HCT116 (cell line): Measurements from ENCODE around the gene PPP1R3C. TPM values are rescaled to one million over a fixed set of nuclear protein-coding genes. Genes with fewer than 3 reads are reported as not detected.

ENCODE experiments used
- ATAC-seq: fragments of 200-7000 bp; cut with Tn5 transposase; 2 replicates; pipeline ENCODE4 v1.9.1; 2020; ENCODE audit warnings: mild to moderate bottlenecking, moderate library complexity
- BruUV-seq: library from RNA; stranded (reverse); fragments of 400-500 nt; replicated peaks from 2 replicates; lab custom pipeline; 2021; lab: Mats Ljungman, UMichigan
- CTCF ChIA-PET: fragments of 300-600 bp; sonication (Branson Sonifier 250); formaldehyde crosslinking; loops from one replicate; lab custom pipeline; 2021; ENCODE audit warnings: antibody characterized with exemption; lab: Charles Lee
- POLR2A ChIA-PET: fragments of 300-600, 350-600 bp; sonication (Branson Sonifier 250); formaldehyde crosslinking; loops from one replicate; lab custom pipeline; 2021; ENCODE audit warnings: antibody characterized with exemption; lab: Charles Lee
- RAD21 ChIA-PET, 2 experiments: fragments of 300-600 bp; sonication (Branson Sonifier 250); formaldehyde crosslinking; loops; one replicate each; lab custom pipeline; 2023; ENCODE audit warnings: low total read pairs in 2 of 2; ENCODE audit not compliant: uncharacterized antibody in 2 of 2, unreplicated experiment in 2 of 2, low non-redundant PET in 1 of 2; lab: Charles Lee
- DNase-seq: peaks from one replicate; pipeline ENCODE4 v3.0.0-alpha.2; 2010; ENCODE audit warnings: low read depth, low spot score
- H2AFZ ChIP-seq: fragments of 200-600 bp; shearing (Covaris generic), sonication (generic); 2 replicates; pipeline ENCODE4 v1.6.1; 2017; ENCODE audit warnings: low read depth, mixed run types, mixed read lengths, antibody characterized with exemption, low read length; ENCODE audit not compliant: poor library complexity, severe bottlenecking
- H3K27ac ChIP-seq: 2 replicates; pipeline ENCODE4 v1.5.1; 2012; ENCODE audit warnings: low read depth, low read length
- H3K27me3 ChIP-seq: fragments of 200-600 bp; sonication (generic); 2 replicates; pipeline ENCODE4 v1.6.1; 2016; ENCODE audit warnings: mixed run types, low read length, mixed read lengths; ENCODE audit not compliant: insufficient read depth
- H3K36me3 ChIP-seq, 2 experiments: fragments of 200-500 bp in 1 of 2; fragments of 200-600 bp in 1 of 2; sonication (Bioruptor generic) in 1 of 2; sonication (generic) in 1 of 2; 2 replicates each; pipeline versions ENCODE4 v1.5.1 to v1.6.1; 2014 to 2016; ENCODE audit warnings: low read length in 2 of 2, inconsistent platforms in 1 of 2, mixed read lengths in 1 of 2, mixed run types in 1 of 2; ENCODE audit not compliant: insufficient read depth in 2 of 2, control insufficient read depth in 1 of 2
- H3K4me1 ChIP-seq, 2 experiments: fragments of 200-600 bp in 1 of 2; sonication (generic) in 1 of 2; 2 replicates each; pipeline versions ENCODE4 v1.5.1 to v1.6.1; 2012 to 2017; ENCODE audit warnings: low read length in 2 of 2, inconsistent platforms in 1 of 2, mild to moderate bottlenecking in 1 of 2, mixed read lengths in 1 of 2, mixed run types in 1 of 2, moderate library complexity in 1 of 2; ENCODE audit not compliant: insufficient read depth in 2 of 2, control insufficient read depth in 1 of 2
- H3K4me2 ChIP-seq: fragments of 200-600 bp; sonication (generic); 2 replicates; pipeline ENCODE4 v1.6.1; 2017; ENCODE audit warnings: mixed run types, low read length, mixed read lengths
- H3K4me3 ChIP-seq, 2 experiments: fragments of 200-600 bp in 1 of 2; sonication (generic) in 1 of 2; replicated peaks in 1 of 2; 2 replicates each; pipeline ENCODE4 v1.5.1; 2011 to 2016; ENCODE audit warnings: low read length in 2 of 2, control low read depth in 1 of 2, low read depth in 1 of 2, mild to moderate bottlenecking in 1 of 2, mixed read lengths in 1 of 2, mixed run types in 1 of 2
- H3K79me2 ChIP-seq: fragments of 200-600 bp; sonication (generic); 2 replicates; pipeline ENCODE4 v1.6.1; 2017; ENCODE audit warnings: mild to moderate bottlenecking, mixed run types, low read length, moderate library complexity, mixed read lengths; ENCODE audit not compliant: insufficient read depth
- H3K9ac ChIP-seq: fragments of 200-600 bp; sonication (generic); 2 replicates; pipeline ENCODE4 v1.6.1; 2016; ENCODE audit warnings: low read length, mixed read lengths
- H3K9me2 ChIP-seq: fragments of 200-600 bp; sonication (generic), shearing (Covaris generic); 2 replicates; pipeline ENCODE4 v1.6.1; 2017; ENCODE audit warnings: mixed run types, mild to moderate bottlenecking, moderate library complexity; ENCODE audit not compliant: insufficient read depth
- H3K9me3 ChIP-seq, 2 experiments: fragments of 200-500 bp in 1 of 2; fragments of 200-600 bp in 1 of 2; sonication (Bioruptor generic) in 1 of 2; sonication (generic) in 1 of 2; 2 replicates each; pipeline ENCODE4 v1.6.1; 2014 to 2017; ENCODE audit warnings: low read length in 2 of 2, mixed read lengths in 2 of 2, inconsistent platforms in 1 of 2, low read depth in 1 of 2, mild to moderate bottlenecking in 1 of 2, mixed run types in 1 of 2, moderate library complexity in 1 of 2; ENCODE audit not compliant: control insufficient read depth in 1 of 2, insufficient read depth in 1 of 2
- H4K20me1 ChIP-seq: fragments of 200-600 bp; sonication (generic), shearing (Covaris generic); 2 replicates; pipeline ENCODE4 v1.6.1; 2017; ENCODE audit warnings: mixed run types, mild to moderate bottlenecking, moderate library complexity; ENCODE audit not compliant: insufficient read depth
- ATF3 ChIP-seq: IDR thresholded peaks from 2 replicates; pipeline ENCODE4 v1.6.1; 2012
- CBX3 ChIP-seq: IDR thresholded peaks from 2 replicates; pipeline ENCODE4 v1.6.1; 2012; ENCODE audit warnings: low read depth
- CEBPB ChIP-seq: IDR thresholded peaks from 2 replicates; pipeline ENCODE4 v1.6.1; 2012; ENCODE audit warnings: low read depth
- EGR1 ChIP-seq: IDR thresholded peaks from 2 replicates; pipeline ENCODE4 v1.6.1; 2012; ENCODE audit warnings: low read depth
- EZH2 ChIP-seq: fragments of 200-600 bp; sonication (generic); IDR thresholded peaks from 2 replicates; pipeline ENCODE4 v1.6.1; 2017; ENCODE audit warnings: antibody characterized with exemption, mixed run types
- JUND ChIP-seq: IDR thresholded peaks from 2 replicates; pipeline ENCODE4 v1.6.1; 2012
- POLR2A ChIP-seq: IDR thresholded peaks from 2 replicates; pipeline ENCODE4 v1.7.0; 2011; ENCODE audit warnings: borderline replicate concordance; ENCODE audit not compliant: insufficient read depth, insufficient read length; ENCODE audit errors: extremely low read depth
- POLR2AphosphoS5 ChIP-seq: IDR thresholded peaks from 2 replicates; pipeline ENCODE4 v1.6.1; 2011; ENCODE audit warnings: mild to moderate bottlenecking, low read depth, low read length, moderate library complexity
- RAD21 ChIP-seq: IDR thresholded peaks from 2 replicates; pipeline ENCODE4 v1.6.1; 2012; ENCODE audit warnings: low read depth, mild to moderate bottlenecking
- REST ChIP-seq: IDR thresholded peaks from 2 replicates; pipeline ENCODE4 v1.6.1; 2012; ENCODE audit warnings: low read depth
- SIN3A ChIP-seq: IDR thresholded peaks from 2 replicates; pipeline ENCODE4 v1.6.1; 2012; ENCODE audit warnings: low read depth
- SP1 ChIP-seq: IDR thresholded peaks from 2 replicates; pipeline ENCODE4 v1.6.1; 2012; ENCODE audit warnings: low read depth
- SRF ChIP-seq: IDR thresholded peaks from 2 replicates; pipeline ENCODE4 v1.6.1; 2012; ENCODE audit warnings: low read depth
- TCF7L2 ChIP-seq: IDR thresholded peaks from 2 replicates; pipeline ENCODE4 v1.7.0; 2011; ENCODE audit warnings: borderline replicate concordance, inconsistent platforms; ENCODE audit not compliant: insufficient read depth, insufficient read length; ENCODE audit errors: extremely low read depth
- YY1 ChIP-seq: IDR thresholded peaks from 2 replicates; pipeline ENCODE4 v1.6.1; 2011; ENCODE audit warnings: low read length, low read depth, moderate library complexity, mild to moderate bottlenecking; ENCODE audit not compliant: insufficient replicate concordance; ENCODE audit errors: extremely low read depth
- ZFX ChIP-seq: fragments of 450-650 bp; IDR thresholded peaks from 2 replicates; pipeline ENCODE4 v1.6.1; 2017
- intact Hi-C: fragments of 100-400 bp; cut with micrococcal nuclease; formaldehyde crosslinking; loops from 2 replicates; pipeline ENCODE4 v1.10.0; 2022
- total RNA-seq: library from RNA; stranded (reverse); gene quantifications from one replicate; pipeline ENCODE4 v1.2.1, GENCODE V29; 2021; ENCODE audit not compliant: unreplicated experiment
- TF ChIP-seq, protein P1 (sequence below): IDR thresholded peaks from 2 replicates; pipeline ENCODE4 v1.6.1; 2012
- TF ChIP-seq, protein P2 (sequence below): IDR thresholded peaks from 2 replicates; pipeline ENCODE4 v1.6.1; 2011; ENCODE audit warnings: mild to moderate bottlenecking, low read length, moderate library complexity; ENCODE audit not compliant: insufficient replicate concordance; ENCODE audit errors: extremely low read depth
- TF ChIP-seq, protein P3 (sequence below), 3 experiments: fragments of 200-600 bp in 1 of 3; sonication (generic) in 1 of 3; IDR thresholded peaks in 2 of 3; conservative IDR thresholded peaks in 1 of 3; 2 replicates each; pipeline ENCODE4 v1.5.1; 2012 to 2017; ENCODE audit warnings: low read depth in 2 of 3, low read length in 2 of 3, antibody characterized with exemption in 1 of 3, borderline replicate concordance in 1 of 3, control low read depth in 1 of 3, mild to moderate bottlenecking in 1 of 3, mixed read lengths in 1 of 3, mixed run types in 1 of 3, moderate library complexity in 1 of 3; ENCODE audit not compliant: insufficient read depth in 1 of 3

The PPP1R3C gene
- total RNA-seq, 1 experiment from 2014 or later = 0.20 TPM

DNA sequence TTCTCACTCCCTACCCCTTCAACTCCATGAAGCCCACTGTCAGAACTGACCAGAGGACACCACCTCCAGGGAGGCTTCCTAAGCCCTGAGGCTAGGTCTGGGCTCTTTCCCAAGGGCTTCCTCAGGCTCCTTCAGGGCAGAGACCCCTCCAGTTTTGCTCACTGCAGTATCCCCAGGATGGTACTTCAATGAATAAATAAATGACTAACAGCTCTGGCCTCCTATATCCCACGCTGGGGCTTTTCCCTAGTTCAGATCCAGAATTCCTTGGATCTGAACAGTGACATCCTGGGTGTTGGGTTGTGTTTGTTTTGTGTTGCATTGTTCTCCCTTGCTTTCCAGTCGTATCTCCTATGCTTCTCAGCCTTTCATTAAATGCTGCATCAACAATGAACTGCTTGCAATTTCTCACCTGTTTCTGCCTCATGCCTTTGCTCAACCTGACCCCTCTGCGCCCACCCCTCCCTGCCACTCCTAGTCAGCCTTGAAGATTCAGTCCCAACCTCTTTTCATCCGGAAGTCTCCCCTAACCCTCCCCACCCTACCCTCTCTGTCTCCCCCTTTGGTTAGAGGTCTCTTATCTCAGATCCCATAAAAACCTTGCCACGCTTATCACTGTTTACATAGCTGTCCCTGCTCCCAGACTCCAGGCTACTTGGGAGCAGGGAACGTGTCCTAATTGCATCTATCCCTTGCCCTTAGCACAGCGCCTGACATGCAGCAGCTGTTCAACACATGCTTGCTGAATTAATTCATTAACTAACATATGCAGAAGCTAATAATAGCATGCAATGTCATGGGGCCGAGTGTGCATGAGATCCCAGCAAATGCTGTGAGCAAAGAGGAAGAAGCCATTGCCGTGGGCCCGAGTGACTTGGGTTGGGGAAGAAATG, 41.7 kb downstream of the PPP1R3C start:
- Histone ChIP-seq H3K79me2 (no peaks in the 10 kb centered on the region), H3K9me2 (no peaks in the 10 kb centered on the region), H3K4me2 (no peak overlapping the region), H3K9me3 (no peaks in the 10 kb centered on the region), H3K4me3 (no peak overlapping the region), H3K27me3 (no peaks in the 10 kb centered on the region), H4K20me1 (no peaks in the 10 kb centered on the region), H3K27ac (no peak overlapping the region), H2AFZ (no peak overlapping the region), H3K36me3 (no peaks in the 10 kb centered on the region), H3K9ac (no peak overlapping the region), H3K4me1 (peaks cover 9 to 14% of the 10 kb centered on the region in 2 experiments; a peak in 3 of 4 replicates)
- POLR2A ChIA-PET = no interaction called here
- no peak for TF ChIP-seq CEBPB
- no peak for TF ChIP-seq EZH2
- no peak for TF ChIP-seq CBX3
- no peak for TF ChIP-seq SRF
- TF ChIP-seq TCF7L2 = no peak
- TF ChIP-seq, protein P1, sequence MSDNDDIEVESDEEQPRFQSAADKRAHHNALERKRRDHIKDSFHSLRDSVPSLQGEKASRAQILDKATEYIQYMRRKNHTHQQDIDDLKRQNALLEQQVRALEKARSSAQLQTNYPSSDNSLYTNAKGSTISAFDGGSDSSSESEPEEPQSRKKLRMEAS = no peak
- TF ChIP-seq, protein P2, sequence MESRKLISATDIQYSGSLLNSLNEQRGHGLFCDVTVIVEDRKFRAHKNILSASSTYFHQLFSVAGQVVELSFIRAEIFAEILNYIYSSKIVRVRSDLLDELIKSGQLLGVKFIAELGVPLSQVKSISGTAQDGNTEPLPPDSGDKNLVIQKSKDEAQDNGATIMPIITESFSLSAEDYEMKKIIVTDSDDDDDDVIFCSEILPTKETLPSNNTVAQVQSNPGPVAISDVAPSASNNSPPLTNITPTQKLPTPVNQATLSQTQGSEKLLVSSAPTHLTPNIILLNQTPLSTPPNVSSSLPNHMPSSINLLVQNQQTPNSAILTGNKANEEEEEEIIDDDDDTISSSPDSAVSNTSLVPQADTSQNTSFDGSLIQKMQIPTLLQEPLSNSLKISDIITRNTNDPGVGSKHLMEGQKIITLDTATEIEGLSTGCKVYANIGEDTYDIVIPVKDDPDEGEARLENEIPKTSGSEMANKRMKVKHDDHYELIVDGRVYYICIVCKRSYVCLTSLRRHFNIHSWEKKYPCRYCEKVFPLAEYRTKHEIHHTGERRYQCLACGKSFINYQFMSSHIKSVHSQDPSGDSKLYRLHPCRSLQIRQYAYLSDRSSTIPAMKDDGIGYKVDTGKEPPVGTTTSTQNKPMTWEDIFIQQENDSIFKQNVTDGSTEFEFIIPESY = no peak
- no peak for TF ChIP-seq SIN3A
- no peak for TF ChIP-seq POLR2A
- no peak for TF ChIP-seq RAD21
- TF ChIP-seq ATF3 = no peak
- no peak for TF ChIP-seq REST
- no peak for TF ChIP-seq EGR1
- no peak for TF ChIP-seq SP1
- no peak for TF ChIP-seq YY1
- TF ChIP-seq JUND = no peak
- no peak for TF ChIP-seq ZFX
- TF ChIP-seq, protein P3, sequence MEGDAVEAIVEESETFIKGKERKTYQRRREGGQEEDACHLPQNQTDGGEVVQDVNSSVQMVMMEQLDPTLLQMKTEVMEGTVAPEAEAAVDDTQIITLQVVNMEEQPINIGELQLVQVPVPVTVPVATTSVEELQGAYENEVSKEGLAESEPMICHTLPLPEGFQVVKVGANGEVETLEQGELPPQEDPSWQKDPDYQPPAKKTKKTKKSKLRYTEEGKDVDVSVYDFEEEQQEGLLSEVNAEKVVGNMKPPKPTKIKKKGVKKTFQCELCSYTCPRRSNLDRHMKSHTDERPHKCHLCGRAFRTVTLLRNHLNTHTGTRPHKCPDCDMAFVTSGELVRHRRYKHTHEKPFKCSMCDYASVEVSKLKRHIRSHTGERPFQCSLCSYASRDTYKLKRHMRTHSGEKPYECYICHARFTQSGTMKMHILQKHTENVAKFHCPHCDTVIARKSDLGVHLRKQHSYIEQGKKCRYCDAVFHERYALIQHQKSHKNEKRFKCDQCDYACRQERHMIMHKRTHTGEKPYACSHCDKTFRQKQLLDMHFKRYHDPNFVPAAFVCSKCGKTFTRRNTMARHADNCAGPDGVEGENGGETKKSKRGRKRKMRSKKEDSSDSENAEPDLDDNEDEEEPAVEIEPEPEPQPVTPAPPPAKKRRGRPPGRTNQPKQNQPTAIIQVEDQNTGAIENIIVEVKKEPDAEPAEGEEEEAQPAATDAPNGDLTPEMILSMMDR (IDR thresholded peaks at IDR 0.05 in 2 of 3, conservative IDR thresholded peaks at IDR 0.05 in 1 of 3; ENCODE audit: borderline replicate concordance in 1 of 3, insufficient read depth in 1 of 3, low read depth in 2 of 3, low read length in 2 of 3) = no peak
- no peak for TF ChIP-seq POLR2AphosphoS5
- CTCF ChIA-PET = no interaction called here
- no TSS peak for BruUV-seq
- intact Hi-C loops = no loop called here
- no peak for DNase-seq
- no peak for ATAC-seq
- RAD21 ChIA-PET = no interaction called here
